ENCODE measurements around the gene C2CD2L.

C2CD2L gene

GRCh38 chr11:119091966-119092879 lies 14.9 kb upstream of the C2CD2L start:
- H3K4me3 Mint-ChIP-seq: peak overlapping the region; percentile 95
- DNase-seq: no peak
- H3K27me3 Mint-ChIP-seq (ENCODE audit: low read depth, poor library complexity): no peaks in the 10 kb centered on the region
- no peak for TF ChIP-seq CTCF (IDR thresholded peaks at IDR 0.05)
- H3K9me3 Mint-ChIP-seq: no peaks in the 10 kb centered on the region
- H3K27ac Mint-ChIP-seq: peak overlapping the region; percentile 78
- H3K36me3 Mint-ChIP-seq (ENCODE audit: low read depth): peaks cover 24% of the 10 kb centered on the region
- H3K4me1 Mint-ChIP-seq: peaks cover 52% of the 10 kb centered on the region

DNA sequence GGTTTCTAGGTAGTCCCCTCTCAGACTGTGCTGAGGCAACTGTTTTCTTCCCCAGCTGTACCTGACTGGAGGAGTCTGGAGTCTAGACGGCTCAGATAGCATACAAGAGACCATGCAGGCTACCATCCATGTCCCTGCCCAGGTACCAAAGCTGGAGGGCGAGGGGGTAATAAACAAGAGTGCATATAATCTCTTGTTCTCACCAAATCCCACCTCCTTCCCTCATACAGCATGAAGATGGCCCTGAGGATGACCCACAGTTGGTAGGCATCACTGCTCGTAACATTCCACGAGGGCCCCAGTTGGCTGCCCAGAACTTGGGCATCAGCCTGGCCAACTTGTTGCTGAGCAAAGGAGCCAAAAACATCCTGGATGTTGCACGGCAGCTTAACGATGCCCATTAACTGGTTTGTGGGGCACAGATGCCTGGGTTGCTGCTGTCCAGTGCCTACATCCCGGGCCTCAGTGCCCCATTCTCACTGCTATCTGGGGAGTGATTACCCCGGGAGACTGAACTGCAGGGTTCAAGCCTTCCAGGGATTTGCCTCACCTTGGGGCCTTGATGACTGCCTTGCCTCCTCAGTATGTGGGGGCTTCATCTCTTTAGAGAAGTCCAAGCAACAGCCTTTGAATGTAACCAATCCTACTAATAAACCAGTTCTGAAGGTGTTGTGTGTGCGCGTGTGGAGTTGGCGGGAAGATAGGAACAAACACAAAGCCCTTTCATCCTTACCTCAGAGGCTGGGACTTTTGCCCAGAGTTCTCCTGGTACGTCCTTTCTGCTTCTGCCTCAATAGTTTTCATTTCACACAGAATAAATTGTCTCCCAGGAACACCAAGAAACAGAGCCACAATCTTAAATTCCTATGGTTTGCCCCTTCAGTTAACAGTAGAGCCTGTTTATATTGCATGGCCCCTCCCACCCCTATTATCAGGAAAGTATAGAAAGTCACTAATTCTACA lies 14.0 kb upstream of the C2CD2L start:
- no peaks in the 10 kb centered on the region for H3K27me3 Mint-ChIP-seq (ENCODE audit: low read depth, poor library complexity)
- H3K9me3 Mint-ChIP-seq: no peaks in the 10 kb centered on the region
- H3K4me3 Mint-ChIP-seq: peak overlapping the region; percentile 95
- no peak for TF ChIP-seq CTCF (IDR thresholded peaks at IDR 0.05)
- H3K36me3 Mint-ChIP-seq (ENCODE audit: low read depth): peaks cover 34% of the 10 kb centered on the region
- peak overlapping the region; percentile 95 for H3K27ac Mint-ChIP-seq
- no peak for DNase-seq
- H3K4me1 Mint-ChIP-seq: peaks cover 48% of the 10 kb centered on the region

GRCh38 chr11:119093942-119094815 lies 13.0 kb upstream of the C2CD2L start:
- no peak for TF ChIP-seq CTCF (IDR thresholded peaks at IDR 0.05)
- peak overlapping the region; percentile 95 for H3K27ac Mint-ChIP-seq
- DNase-seq: peak; percentile 44
- H3K27me3 Mint-ChIP-seq (ENCODE audit: low read depth, poor library complexity): no peaks in the 10 kb centered on the region
- H3K4me1 Mint-ChIP-seq: peaks cover 53% of the 10 kb centered on the region
- no peaks in the 10 kb centered on the region for H3K9me3 Mint-ChIP-seq
- peaks cover 43% of the 10 kb centered on the region for H3K36me3 Mint-ChIP-seq (ENCODE audit: low read depth)
- H3K4me3 Mint-ChIP-seq: peak overlapping the region; percentile 95

DNA sequence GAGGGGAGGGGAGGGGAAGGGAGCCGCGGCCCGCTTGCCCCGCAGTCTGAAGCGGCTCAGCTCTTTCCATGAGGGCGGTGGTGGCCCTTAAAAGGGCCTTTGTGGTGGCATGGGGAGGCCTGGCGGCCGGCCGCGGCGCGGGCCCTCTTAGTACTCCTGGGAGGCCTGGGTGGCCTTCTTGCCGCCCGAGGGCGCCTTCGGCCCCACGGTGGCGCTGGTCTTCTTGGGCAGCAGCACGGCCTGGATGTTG lies 12.4 kb upstream of the C2CD2L start:
- H3K36me3 Mint-ChIP-seq (ENCODE audit: low read depth): peaks cover 43% of the 10 kb centered on the region
- H3K27ac Mint-ChIP-seq: peak overlapping the region; percentile 93
- H3K4me1 Mint-ChIP-seq: peaks cover 55% of the 10 kb centered on the region
- peak overlapping the region; percentile 91 for H3K4me3 Mint-ChIP-seq
- H3K27me3 Mint-ChIP-seq (ENCODE audit: low read depth, poor library complexity): no peaks in the 10 kb centered on the region
- no peaks in the 10 kb centered on the region for H3K9me3 Mint-ChIP-seq
- peak; percentile 49 for TF ChIP-seq CTCF (IDR thresholded peaks at IDR 0.05)
- DNase-seq: peak; percentile 67

- no peaks in the 10 kb centered on the region for H3K9me3 Mint-ChIP-seq
- peak overlapping the region; percentile 91 for H3K4me3 Mint-ChIP-seq
- H3K4me1 Mint-ChIP-seq: peaks cover 55% of the 10 kb centered on the region
- DNase-seq: peak; percentile 98
- H3K27me3 Mint-ChIP-seq (ENCODE audit: low read depth, poor library complexity): no peaks in the 10 kb centered on the region
- peaks cover 43% of the 10 kb centered on the region for H3K36me3 Mint-ChIP-seq (ENCODE audit: low read depth)
- no peak for TF ChIP-seq CTCF (IDR thresholded peaks at IDR 0.05)
- H3K27ac Mint-ChIP-seq: peak overlapping the region; percentile 93
Observed at GRCh38 chr11:119095066-119095880, 11.9 kb upstream of the C2CD2L start.
